Neural cell (in vitro differentiated cells): ENCODE results near the gene FAM204A. TPM values are rescaled to one million over a fixed set of nuclear protein-coding genes. Genes with fewer than 3 reads are reported as not detected.

Experiments
- H2AFZ ChIP-seq: fragments of 200-600, 300-800 bp; sonication (generic), shearing (Covaris generic); 2 replicates; pipeline ENCODE4 v1.6.0; 2014; ENCODE audit warnings: low read depth, mild to moderate bottlenecking, antibody characterized with exemption, low read length, moderate library complexity
- H3F3A ChIP-seq: fragments of 200-600 bp; shearing (Covaris generic); 2 replicates; pipeline ENCODE4 v1.6.1; 2016; ENCODE audit warnings: mild to moderate bottlenecking, moderate library complexity, mixed read lengths, antibody characterized with exemption, low read length; ENCODE audit not compliant: insufficient read depth, poor library complexity, severe bottlenecking
- H3K27ac ChIP-seq: fragments of 200-600, 300-800 bp; sonication (generic), shearing (Covaris generic); 2 replicates; pipeline ENCODE4 v1.5.1; 2014; ENCODE audit warnings: mild to moderate bottlenecking, low read length, moderate library complexity
- H3K27me3 ChIP-seq: fragments of 300-800, 200-600 bp; sonication (generic), shearing (Covaris generic); 2 replicates; pipeline ENCODE4 v1.6.0; 2014; ENCODE audit warnings: mild to moderate bottlenecking, low read depth, low read length, moderate library complexity; ENCODE audit not compliant: insufficient read depth
- H3K36me3 ChIP-seq: fragments of 300-800, 200-600 bp; sonication (generic), shearing (Covaris generic); 2 replicates; pipeline ENCODE4 v1.5.1; 2014; ENCODE audit warnings: mild to moderate bottlenecking, antibody characterized with exemption, low read length, moderate library complexity; ENCODE audit not compliant: insufficient read depth
- H3K4me2 ChIP-seq: fragments of 300-800, 200-600 bp; sonication (generic), shearing (Covaris generic); 2 replicates; pipeline ENCODE4 v1.6.0; 2014; ENCODE audit warnings: mild to moderate bottlenecking, low read length
- H3K4me3 ChIP-seq: fragments of 300-800, 200-600 bp; sonication (generic), shearing (Covaris generic); 2 replicates; pipeline ENCODE4 v1.5.1; 2014; ENCODE audit warnings: mild to moderate bottlenecking, low read length, moderate library complexity
- H3K79me2 ChIP-seq: fragments of 200-600 bp; shearing (Covaris generic); replicated peaks from 2 replicates; pipeline ENCODE4 v1.6.0; 2014; ENCODE audit warnings: mild to moderate bottlenecking, low read length, moderate library complexity; ENCODE audit not compliant: insufficient read depth
- H3K9ac ChIP-seq: fragments of 300-800, 200-600 bp; sonication (generic), shearing (Covaris generic); 2 replicates; pipeline ENCODE4 v1.6.1; 2016; ENCODE audit warnings: mild to moderate bottlenecking, low read length, mixed read lengths
- H3K9me2 ChIP-seq: fragments of 200-600 bp; shearing (Covaris generic); 2 replicates; pipeline ENCODE4 v1.6.1; 2016; ENCODE audit warnings: mild to moderate bottlenecking, low read length, mixed read lengths; ENCODE audit not compliant: insufficient read depth
- H3K9me3 ChIP-seq: fragments of 200-600, 300-800 bp; sonication (generic), shearing (Covaris generic); 2 replicates; pipeline ENCODE4 v1.6.1; 2016; ENCODE audit warnings: mild to moderate bottlenecking, mixed run types, low read length, moderate library complexity, mixed read lengths
- H4K20me1 ChIP-seq: fragments of 200-600 bp; shearing (Covaris generic); 2 replicates; pipeline ENCODE4 v1.6.1; 2016; ENCODE audit warnings: mild to moderate bottlenecking, mixed run types; ENCODE audit not compliant: insufficient read depth
- EP300 ChIP-seq: fragments of 450-650 bp; conservative IDR thresholded peaks from 2 replicates; pipeline ENCODE4 v1.6.1; 2014; ENCODE audit warnings: antibody characterized with exemption, mild to moderate bottlenecking, moderate library complexity; ENCODE audit not compliant: poor library complexity, severe bottlenecking
- EZH2 ChIP-seq: fragments of 200-600, 300-800 bp; shearing (Covaris generic), sonication (generic); IDR thresholded peaks from 2 replicates; pipeline ENCODE4 v1.6.1; 2014; ENCODE audit warnings: antibody characterized with exemption, low read length, borderline replicate concordance, mild to moderate bottlenecking; ENCODE audit not compliant: insufficient read depth, poor library complexity, severe bottlenecking
- MXI1 ChIP-seq: fragments of 450-650 bp; conservative IDR thresholded peaks from 2 replicates; pipeline ENCODE4 v1.6.1; 2014; ENCODE audit warnings: antibody characterized with exemption, mild to moderate bottlenecking; ENCODE audit not compliant: poor library complexity, severe bottlenecking
- POLR2AphosphoS5 ChIP-seq: IDR thresholded peaks from 2 replicates; pipeline ENCODE4 v1.6.1; 2012
- RAD21 ChIP-seq: fragments of 450-650 bp; conservative IDR thresholded peaks from 2 replicates; pipeline ENCODE4 v1.6.1; 2014; ENCODE audit warnings: antibody characterized with exemption, mild to moderate bottlenecking, moderate library complexity
- SMC3 ChIP-seq: fragments of 450-650 bp; conservative IDR thresholded peaks from 2 replicates; pipeline ENCODE4 v1.6.1; 2014; ENCODE audit warnings: antibody characterized with exemption, mild to moderate bottlenecking, moderate library complexity; ENCODE audit not compliant: poor library complexity
- TAF1 ChIP-seq: IDR thresholded peaks from 2 replicates; pipeline ENCODE4 v1.6.1; 2012; ENCODE audit warnings: low read depth
- polyA plus RNA-seq: library from polyadenylated mRNA; depleted of rRNA; stranded (reverse); fragments of >200 nt; gene quantifications from 2 replicates; pipeline ENCODE4 v1.2.3, GENCODE V29; 2014
- TF ChIP-seq, protein P1 (sequence below): IDR thresholded peaks from 2 replicates; pipeline ENCODE4 v1.6.1; 2012; ENCODE audit warnings: borderline replicate concordance
- TF ChIP-seq, protein P2 (sequence below): fragments of 450-650 bp; IDR thresholded peaks from 2 replicates; pipeline ENCODE4 v1.5.1; 2014; ENCODE audit warnings: antibody characterized with exemption, mild to moderate bottlenecking, moderate library complexity; ENCODE audit not compliant: poor library complexity, severe bottlenecking

Gene FAM204A
- polyA plus RNA-seq, 1 donor from 2014 or later, result 202 TPM

GRCh38 chr10:118276204-118276603 lies 65.9 kb downstream of the FAM204A start:
- H3K9me3 ChIP-seq, result peaks cover 6% of the 10 kb centered on the region
- H3K36me3 ChIP-seq, result no peaks in the 10 kb centered on the region
- no peak overlapping the region for H3K4me2 ChIP-seq
- H2AFZ ChIP-seq, result no peak overlapping the region
- TF ChIP-seq MXI1 (no peak), SMC3 (no peak), RAD21 (no peak), POLR2AphosphoS5 (no peak), TAF1 (no peak), EZH2 (no peak), EP300 (no peak)
- TF ChIP-seq, protein P1, sequence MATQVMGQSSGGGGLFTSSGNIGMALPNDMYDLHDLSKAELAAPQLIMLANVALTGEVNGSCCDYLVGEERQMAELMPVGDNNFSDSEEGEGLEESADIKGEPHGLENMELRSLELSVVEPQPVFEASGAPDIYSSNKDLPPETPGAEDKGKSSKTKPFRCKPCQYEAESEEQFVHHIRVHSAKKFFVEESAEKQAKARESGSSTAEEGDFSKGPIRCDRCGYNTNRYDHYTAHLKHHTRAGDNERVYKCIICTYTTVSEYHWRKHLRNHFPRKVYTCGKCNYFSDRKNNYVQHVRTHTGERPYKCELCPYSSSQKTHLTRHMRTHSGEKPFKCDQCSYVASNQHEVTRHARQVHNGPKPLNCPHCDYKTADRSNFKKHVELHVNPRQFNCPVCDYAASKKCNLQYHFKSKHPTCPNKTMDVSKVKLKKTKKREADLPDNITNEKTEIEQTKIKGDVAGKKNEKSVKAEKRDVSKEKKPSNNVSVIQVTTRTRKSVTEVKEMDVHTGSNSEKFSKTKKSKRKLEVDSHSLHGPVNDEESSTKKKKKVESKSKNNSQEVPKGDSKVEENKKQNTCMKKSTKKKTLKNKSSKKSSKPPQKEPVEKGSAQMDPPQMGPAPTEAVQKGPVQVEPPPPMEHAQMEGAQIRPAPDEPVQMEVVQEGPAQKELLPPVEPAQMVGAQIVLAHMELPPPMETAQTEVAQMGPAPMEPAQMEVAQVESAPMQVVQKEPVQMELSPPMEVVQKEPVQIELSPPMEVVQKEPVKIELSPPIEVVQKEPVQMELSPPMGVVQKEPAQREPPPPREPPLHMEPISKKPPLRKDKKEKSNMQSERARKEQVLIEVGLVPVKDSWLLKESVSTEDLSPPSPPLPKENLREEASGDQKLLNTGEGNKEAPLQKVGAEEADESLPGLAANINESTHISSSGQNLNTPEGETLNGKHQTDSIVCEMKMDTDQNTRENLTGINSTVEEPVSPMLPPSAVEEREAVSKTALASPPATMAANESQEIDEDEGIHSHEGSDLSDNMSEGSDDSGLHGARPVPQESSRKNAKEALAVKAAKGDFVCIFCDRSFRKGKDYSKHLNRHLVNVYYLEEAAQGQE, result no peak
- TF ChIP-seq, protein P2, sequence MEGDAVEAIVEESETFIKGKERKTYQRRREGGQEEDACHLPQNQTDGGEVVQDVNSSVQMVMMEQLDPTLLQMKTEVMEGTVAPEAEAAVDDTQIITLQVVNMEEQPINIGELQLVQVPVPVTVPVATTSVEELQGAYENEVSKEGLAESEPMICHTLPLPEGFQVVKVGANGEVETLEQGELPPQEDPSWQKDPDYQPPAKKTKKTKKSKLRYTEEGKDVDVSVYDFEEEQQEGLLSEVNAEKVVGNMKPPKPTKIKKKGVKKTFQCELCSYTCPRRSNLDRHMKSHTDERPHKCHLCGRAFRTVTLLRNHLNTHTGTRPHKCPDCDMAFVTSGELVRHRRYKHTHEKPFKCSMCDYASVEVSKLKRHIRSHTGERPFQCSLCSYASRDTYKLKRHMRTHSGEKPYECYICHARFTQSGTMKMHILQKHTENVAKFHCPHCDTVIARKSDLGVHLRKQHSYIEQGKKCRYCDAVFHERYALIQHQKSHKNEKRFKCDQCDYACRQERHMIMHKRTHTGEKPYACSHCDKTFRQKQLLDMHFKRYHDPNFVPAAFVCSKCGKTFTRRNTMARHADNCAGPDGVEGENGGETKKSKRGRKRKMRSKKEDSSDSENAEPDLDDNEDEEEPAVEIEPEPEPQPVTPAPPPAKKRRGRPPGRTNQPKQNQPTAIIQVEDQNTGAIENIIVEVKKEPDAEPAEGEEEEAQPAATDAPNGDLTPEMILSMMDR, result no peak
- no peaks in the 10 kb centered on the region for H3K9me2 ChIP-seq
- no peak overlapping the region for H3K4me3 ChIP-seq
- H3K9ac ChIP-seq, result no peak overlapping the region
- peaks cover 8% of the 10 kb centered on the region for H3K27me3 ChIP-seq
- H3K79me2 ChIP-seq, result no peaks in the 10 kb centered on the region
- H3K27ac ChIP-seq, result no peak overlapping the region
- H4K20me1 ChIP-seq, result no peaks in the 10 kb centered on the region
- no peaks in the 10 kb centered on the region for H3F3A ChIP-seq

- no peak for TF ChIP-seq MXI1
- TF ChIP-seq POLR2AphosphoS5, result no peak
- no peak for TF ChIP-seq TAF1
- TF ChIP-seq EP300, result no peak
- TF ChIP-seq, protein P1, result no peak
- no peak for TF ChIP-seq EZH2
- TF ChIP-seq SMC3, result no peak
- TF ChIP-seq, protein P2, result no peak
- TF ChIP-seq RAD21, result no peak
- no peak overlapping the region for H2AFZ ChIP-seq
- no peak overlapping the region for H3K4me2 ChIP-seq
- H3K9me2 ChIP-seq, result no peaks in the 10 kb centered on the region
- no peak overlapping the region for H3K27ac ChIP-seq
- H3K36me3 ChIP-seq, result no peaks in the 10 kb centered on the region
- H3K4me3 ChIP-seq, result no peak overlapping the region
- H3K9ac ChIP-seq, result no peak overlapping the region
- H4K20me1 ChIP-seq, result no peaks in the 10 kb centered on the region
- no peaks in the 10 kb centered on the region for H3F3A ChIP-seq
- H3K27me3 ChIP-seq, result peaks cover 20% of the 10 kb centered on the region
- H3K79me2 ChIP-seq, result no peaks in the 10 kb centered on the region
- H3K9me3 ChIP-seq, result no peaks in the 10 kb centered on the region
These were observed 68.5 kb downstream of the FAM204A start for GRCh38 chr10:118273662-118274061.
